ENCODE measurements around the gene EFCAB6. TPM values are rescaled to one million over a fixed set of nuclear protein-coding genes. Genes with fewer than 3 reads are reported as not detected.

EFCAB6 gene
- total and polyA plus RNA-seq, 2 of the 4 experiments (the other 2 are of a cell fraction): 0.44 to 1.1 TPM

DNA sequence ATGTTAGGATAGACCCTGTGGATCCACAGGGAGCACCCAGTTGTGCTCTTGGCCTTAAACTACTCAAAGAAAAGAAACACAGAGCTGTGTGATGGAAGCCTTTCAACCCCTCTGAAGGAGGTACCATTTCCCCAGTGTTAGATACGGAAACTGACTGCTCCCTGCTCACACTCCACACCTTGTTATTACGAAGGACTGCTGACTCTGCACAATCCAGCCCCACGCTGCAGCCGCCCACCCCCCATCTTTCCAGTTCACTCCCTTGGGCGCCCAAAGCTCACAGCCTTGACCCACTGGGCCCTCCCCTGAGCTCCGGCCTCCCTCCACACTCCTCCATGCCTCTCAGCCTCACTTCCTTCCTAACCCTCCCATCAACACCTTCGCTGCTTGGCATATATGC is 75.5 kb downstream of the EFCAB6 start:
- in situ Hi-C loops (cut with MboI; ENCODE audit: low sequenced_read_pairs) (no loop called here), intact Hi-C loops (cut with micrococcal nuclease) (no loop called here), dilution Hi-C loops (cut with HindIII; ENCODE audit: low sequenced_read_pairs, unreplicated experiment) (no loop called here)
- H2AK5ac ChIP-seq (ENCODE audit: low read depth, low read length): no peak overlapping the region
- H3K56ac ChIP-seq (ENCODE audit: extremely low read depth, insufficient read depth, low read length): no peak overlapping the region
- H3K79me1 ChIP-seq (ENCODE audit: low read depth in 1 of 2, low read length in 2 of 2): no peaks in the 10 kb centered on the region
- H3K4me3 ChIP-seq (ENCODE audit: insufficient read depth, low read depth, low read length): no peak overlapping the region
- H3K9me1 ChIP-seq (ENCODE audit: insufficient read depth, low read length): no peaks in the 10 kb centered on the region
- WGBS, 2 experiments (ENCODE audit: extremely low coverage in 2 of 2, insufficient read length in 1 of 2): 90% methylated on average over 2 of the region's 7 CpGs; no CpG with 5 or more reads in 1 of the 2 experiments
- POLR2A ChIA-PET (ENCODE audit: unreplicated experiment): no interaction called here
- H3K9ac ChIP-seq (ENCODE audit: low read depth, low read length): no peak overlapping the region
- ATAC-seq (ENCODE audit: low read depth): no peak
- H4K5ac ChIP-seq (ENCODE audit: low read depth, low read length): no peak overlapping the region
- H4K91ac ChIP-seq (ENCODE audit: insufficient read depth, low read depth, low read length): no peak overlapping the region
- H3K18ac ChIP-seq (ENCODE audit: low read depth, low read length): no peak overlapping the region
- no peak overlapping the region for H3K4ac ChIP-seq (ENCODE audit: low read depth, low read length)
- H2BK20ac ChIP-seq (ENCODE audit: low read depth, low read length): no peak overlapping the region
- H4K20me1 ChIP-seq (ENCODE audit: insufficient read depth, low read length): no peaks in the 10 kb centered on the region
- no peak overlapping the region for H2AFZ ChIP-seq (replicated peaks; ENCODE audit: low read length, poor library complexity)
- TF ChIP-seq MAFK (IDR thresholded peaks at IDR 0.05; ENCODE audit: low read depth, low read length) (peak; percentile 81), RCOR1 (IDR thresholded peaks at IDR 0.05; ENCODE audit: insufficient replicate concordance, low read length) (no peak)
- peaks cover 18% of the 10 kb centered on the region; the same call in 1 of the 2 replicates for H3K27me3 ChIP-seq (ENCODE audit: control insufficient read depth, insufficient read depth, low read length)
- no peak overlapping the region for H2BK15ac ChIP-seq (ENCODE audit: low read depth, low read length)
- no peaks in the 10 kb centered on the region for H3K36me3 ChIP-seq (ENCODE audit: control insufficient read depth, insufficient read depth, low read length)
- CTCF ChIA-PET: no interaction called here
- no peak overlapping the region for H4K8ac ChIP-seq (ENCODE audit: low read depth in 2 of 2, low read length in 2 of 2)
- no peak overlapping the region for H2AK9ac ChIP-seq (replicated peaks; ENCODE audit: low read depth, low read length, poor library complexity)
- no peaks in the 10 kb centered on the region for H3K4me1 ChIP-seq (ENCODE audit: control insufficient read depth, insufficient read depth, low read length)
- H3K4me2 ChIP-seq (ENCODE audit: low read depth, low read length): no peak overlapping the region
- H2BK120ac ChIP-seq (ENCODE audit: low read depth, low read length): no peak overlapping the region
- no peak overlapping the region for H3K27ac ChIP-seq (ENCODE audit: insufficient read depth, low read length)
- no peaks in the 10 kb centered on the region for H3K9me3 ChIP-seq (ENCODE audit: control insufficient read depth, insufficient read depth, low read length)
- H3K14ac ChIP-seq (replicated peaks; ENCODE audit: low read depth, low read length): no peak overlapping the region
- no peak overlapping the region for H2BK5ac ChIP-seq (ENCODE audit: low read depth, low read length, poor library complexity, severe bottlenecking)
- no TSS peak for BruUV-seq (replicated peaks)
- no peak for DNase-seq
- no peak overlapping the region for H3K23ac ChIP-seq (ENCODE audit: low read depth, low read length)
